NCI-H128 (cell line): ENCODE data around the gene DENND2C.

ENCODE experiments used
- DNase-seq: peaks from one replicate; lab custom pipeline; 2025; ENCODE audit not compliant: unreplicated experiment; lab: John Stamatoyannopoulos, UW

The DENND2C gene, protein sequence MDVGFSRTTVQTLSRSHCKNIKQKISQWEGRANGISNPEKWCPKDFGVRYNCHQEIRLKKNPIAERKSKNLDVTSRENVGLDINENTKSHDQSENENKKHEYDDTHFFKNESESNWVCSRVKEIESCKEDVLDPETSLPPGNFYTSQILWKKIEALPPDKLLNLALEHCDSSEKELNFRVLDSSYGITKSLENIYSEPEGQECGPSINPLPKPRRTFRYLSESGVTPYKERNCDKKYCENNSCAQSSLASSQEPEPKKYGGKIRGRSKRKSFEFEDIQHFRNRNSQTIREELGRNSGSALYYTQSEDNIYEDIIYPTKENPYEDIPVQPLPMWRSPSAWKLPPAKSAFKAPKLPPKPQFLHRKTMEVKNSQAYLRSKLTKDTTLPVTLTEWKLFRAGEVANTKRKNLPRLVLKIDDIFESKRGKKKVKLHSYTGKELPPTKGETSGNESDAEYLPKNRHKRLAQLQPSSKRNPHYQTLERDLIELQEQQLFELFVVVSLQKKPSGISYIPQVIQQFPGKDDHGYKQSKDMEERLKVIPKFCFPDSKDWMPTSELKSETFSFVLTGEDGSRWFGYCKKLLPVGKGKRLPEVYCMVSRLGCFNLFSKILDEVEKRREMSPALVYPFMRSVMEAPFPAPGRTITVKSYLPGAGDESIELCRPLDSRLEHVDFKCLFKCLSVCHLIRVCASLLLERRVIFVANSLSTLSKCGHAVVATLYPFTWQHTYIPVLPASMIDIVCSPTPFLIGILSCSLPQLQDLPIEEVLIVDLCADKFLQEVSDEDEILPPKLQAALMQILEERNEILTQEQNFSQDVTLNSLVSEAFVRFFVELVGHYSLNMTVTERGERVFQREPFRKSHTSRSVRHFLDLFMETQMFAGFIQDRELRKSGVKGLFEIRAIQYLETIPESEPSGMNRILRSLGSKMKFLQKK

DNA sequence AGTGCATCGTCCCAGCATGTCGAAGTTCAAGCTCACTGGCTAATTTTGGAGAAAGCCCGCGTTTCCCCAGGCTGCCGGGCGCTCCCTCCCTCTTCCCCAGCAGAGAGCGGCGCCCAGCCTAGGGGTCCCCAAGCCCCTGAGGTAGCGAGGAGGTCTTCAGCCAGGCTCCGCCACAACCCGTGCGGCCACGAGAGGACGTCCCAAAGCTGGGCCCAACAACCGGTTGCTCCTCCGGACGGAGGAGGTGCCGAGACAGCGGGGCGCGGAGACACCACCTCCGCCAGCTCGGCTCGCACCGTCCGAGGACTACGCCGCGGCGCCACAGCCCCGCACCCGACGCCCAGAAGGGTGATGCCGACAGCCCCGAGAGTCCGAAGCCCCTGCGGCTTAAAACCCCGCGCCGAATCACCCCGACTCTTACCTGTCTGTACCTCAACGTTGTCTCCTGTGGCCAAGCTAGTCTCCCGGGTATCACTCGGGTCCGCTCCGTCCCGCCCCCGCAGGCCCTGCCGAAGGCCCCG, at the start of gene DENND2C:
DENND2C (minus strand) TSS at position 488 of the 521 bp plus-strand sequence. CDS start 44,065 bp downstream, outside the sequence.
- DNase-seq, result no peak

DNA sequence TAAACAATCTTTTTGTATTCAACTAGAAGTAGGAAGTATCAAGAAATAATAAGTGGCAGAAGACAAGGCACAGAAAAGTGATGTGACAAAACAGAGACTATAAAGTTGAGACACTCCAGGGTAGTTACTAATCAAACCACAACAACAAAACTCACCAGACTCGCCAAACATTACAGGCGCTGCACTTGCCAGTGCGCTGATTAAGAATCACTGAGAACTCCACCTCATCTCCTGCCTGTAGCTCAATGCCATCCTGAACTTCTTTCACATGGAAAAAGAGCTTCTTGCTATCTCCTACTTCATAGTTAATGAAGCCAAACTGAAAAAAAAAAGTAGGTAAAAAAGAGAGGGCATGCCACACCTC, 49.6 kb upstream of the DENND2C start:
- DNase-seq, result no peak

DNA sequence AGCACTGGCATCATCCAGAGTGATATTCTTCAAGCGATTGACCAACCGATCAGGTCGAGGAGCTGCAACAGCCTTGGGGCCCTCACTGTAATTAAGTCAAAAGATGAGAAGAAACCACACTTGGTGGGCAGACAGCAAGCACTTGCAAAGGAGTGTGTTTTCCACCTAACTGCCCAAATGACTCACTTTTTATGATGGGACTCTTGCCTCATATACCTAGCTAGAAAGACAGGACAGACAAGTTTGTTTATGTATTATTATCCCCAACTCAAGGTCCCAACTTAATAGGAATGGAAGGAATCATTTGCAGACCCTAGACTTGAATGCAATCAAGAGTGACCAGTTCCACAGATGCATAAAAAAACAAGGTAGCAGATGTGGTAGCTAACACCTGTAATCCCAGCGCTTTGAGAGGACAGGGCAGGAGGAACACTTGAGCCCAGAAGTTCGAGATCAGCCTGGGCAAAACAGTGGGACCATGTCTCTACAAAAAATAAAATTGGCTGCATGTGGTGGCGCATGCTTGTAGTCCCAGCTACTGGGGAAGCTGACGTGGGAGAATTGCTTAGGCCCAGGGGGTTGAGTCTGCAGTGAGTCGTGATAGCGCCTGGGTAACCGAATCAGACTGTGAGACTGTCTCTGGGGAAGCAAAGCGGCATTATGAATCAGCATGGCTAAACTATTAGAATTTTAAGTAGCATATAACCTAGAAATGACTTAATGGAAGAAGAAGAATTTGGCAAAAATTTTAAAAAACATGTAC, 49.0 kb upstream of the DENND2C start:
- DNase-seq, result no peak

DNA sequence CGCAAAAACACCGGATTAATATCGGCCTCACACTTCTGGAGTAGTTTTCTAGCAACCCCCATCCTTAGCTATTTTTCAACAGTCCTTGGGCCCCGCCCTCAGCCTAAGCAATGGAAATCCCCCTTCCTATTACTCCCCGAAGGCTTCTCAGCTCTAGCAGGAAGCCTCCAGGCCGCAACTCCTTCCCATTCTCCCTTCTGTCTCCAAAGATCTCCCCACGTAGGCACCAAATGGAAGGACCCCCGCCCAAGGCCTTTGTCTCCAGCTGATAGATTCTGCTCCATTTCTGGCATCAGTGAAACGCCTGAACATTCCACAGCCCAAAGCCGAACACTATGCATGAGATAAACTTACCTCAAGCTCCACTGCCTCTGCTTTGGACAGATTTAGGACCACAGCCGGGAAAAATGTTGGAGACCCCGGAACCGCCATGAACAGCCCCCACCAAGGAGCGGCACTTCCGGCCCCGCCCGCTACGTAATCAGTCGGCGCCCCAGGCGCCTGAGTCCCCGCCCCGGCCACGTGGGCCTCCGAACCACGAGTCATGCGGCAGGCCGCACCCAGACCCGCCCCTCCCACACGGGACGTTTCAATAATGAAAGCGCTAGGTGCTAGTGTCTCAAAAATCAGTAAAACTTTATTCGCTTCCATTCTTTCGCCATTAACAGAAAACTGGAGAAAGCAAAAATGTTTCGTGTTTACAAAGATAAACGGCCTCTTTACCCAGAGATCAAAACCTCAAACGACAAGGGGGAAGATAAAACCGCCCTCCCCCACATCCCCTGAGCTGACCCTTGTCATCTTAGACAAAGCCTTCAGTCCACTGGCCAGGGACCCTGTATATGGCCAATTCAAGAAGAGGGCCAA, 46.7 kb upstream of the DENND2C start, which contains the start of gene NRAS:
NRAS (minus strand) TSS at position 468 of the 867 bp plus-strand sequence. CDS start 611 bp downstream, outside the sequence.
- peak; percentile 65 for DNase-seq

DNA sequence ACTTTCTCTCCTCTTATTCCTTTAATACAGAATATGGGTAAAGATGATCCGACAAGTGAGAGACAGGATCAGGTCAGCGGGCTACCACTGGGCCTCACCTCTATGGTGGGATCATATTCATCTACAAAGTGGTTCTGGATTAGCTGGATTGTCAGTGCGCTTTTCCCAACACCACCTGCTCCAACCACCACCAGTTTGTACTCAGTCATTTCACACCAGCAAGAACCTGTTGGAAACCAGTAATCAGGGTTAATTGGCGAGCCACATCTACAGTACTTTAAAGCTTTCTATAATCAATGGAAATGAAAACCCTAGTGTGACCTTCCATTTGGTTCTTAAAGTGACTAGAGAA, 46.1 kb upstream of the DENND2C start:
- no peak for DNase-seq

DNA sequence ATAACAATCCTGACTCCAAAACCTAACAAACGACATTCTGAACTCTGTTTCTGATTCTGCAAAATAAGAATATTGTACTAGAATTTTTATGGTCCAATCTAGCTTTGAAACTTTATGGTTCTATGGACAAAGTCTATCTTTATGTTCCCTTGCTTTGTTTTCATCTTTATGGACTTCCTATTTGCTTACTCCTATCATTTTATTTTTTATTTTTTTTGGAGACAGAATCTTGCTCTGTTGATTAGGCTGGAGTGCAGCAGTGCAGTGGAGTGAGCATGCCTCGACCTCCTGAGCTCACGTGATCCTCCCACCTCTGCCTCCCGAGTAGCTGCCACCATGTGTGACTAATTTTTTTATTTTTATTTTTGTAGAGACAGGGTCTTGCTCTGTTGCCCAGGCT, 43.1 kb upstream of the DENND2C start:
- no peak for DNase-seq

DNA sequence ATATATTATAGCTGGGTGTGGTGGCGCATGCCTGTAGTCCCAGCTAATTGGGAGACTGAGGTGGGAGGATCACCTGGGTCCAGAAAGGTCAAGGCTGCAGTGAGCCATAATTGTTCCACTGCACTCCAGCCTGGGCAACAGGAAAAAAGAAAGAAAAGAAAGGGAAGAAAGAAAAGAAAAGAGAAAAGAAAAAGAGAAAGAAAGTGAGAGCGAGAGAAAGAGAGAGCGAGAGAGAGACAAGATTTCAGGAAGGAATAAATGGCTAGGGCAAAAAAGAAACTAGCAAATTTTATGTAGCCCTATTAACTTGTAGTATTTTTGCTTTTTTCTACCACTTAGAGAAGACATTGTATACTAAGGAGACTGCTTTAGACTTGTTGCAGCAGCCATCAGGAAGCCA, 40.5 kb upstream of the DENND2C start:
- DNase-seq, result no peak

DNA sequence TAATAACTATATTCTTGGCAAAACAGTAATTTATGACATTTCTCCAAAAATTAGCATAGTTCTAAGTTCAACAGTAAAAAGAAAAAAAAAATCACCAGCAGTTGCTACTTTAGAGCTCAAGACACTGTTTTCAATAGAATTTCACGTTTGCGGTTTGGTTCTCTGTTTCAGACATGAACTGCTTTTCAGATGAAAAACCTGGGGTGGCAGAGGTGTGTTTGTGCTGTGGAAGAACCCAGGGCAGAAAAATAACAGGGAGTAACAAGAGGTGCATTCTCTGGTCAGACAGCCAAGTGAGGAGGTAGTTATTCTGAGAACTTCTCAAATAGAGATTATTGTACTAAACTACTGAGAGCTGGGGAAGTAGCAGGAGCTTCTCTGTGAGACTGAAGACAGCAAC, 37.8 kb upstream of the DENND2C start:
- DNase-seq, result no peak

DNA sequence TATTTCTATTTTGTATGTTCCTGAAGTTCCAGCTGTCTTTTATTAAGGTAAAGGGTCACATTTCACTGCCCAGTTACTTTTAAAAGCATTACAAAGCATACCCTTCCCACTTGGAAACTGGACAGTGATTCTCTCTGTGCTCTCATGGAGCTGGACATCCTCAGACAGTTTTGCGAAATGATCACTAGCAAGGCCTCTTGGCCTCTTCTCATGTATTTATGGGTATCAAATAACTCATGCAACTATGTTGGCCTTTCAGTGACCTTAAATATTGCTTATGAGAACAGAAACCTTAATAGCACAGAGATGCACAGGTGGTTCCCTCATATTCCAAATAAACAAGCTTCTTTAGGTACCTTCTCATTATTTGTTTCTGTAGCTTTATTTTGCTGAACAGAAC, 33.4 kb upstream of the DENND2C start:
- DNase-seq, result no peak

DNA sequence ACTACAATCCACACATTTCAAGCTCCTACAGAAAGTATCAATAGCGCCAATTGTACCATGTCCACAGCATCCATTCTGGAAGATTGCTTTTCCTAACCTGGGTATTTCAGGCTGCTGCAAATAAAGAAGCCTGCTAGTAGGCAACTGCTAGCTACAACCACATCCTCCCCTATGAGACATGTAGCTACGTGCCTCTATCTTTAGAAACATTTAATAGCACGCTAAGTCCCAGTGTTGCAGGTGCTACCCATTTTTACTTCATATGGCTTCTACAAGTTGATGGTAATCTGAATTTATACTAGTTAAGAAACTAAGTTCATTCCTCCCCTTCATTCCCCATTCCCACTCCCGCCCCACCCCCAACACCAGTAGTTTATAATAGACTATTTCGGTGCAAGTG, 32.9 kb upstream of the DENND2C start:
- DNase-seq, result no peak

DNA sequence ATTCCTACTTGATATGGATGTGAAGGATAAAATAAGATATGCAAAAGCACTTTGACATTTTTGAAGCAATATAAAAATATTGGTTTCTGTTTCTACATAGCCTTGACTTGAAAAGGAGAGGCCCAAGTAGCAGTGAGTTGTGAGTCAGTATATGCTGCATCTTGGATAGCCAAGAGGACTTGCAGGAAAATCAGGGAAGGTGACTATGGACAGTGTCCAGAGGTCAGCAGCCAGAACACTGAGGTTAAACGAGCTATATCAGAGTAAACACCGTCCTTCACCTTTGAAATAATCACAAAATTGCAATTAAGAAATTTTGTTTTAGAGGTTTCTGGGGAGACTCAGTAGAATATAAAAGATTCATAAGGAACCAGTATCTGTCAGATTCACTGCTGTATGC, 32.1 kb upstream of the DENND2C start:
- no peak for DNase-seq

DNA sequence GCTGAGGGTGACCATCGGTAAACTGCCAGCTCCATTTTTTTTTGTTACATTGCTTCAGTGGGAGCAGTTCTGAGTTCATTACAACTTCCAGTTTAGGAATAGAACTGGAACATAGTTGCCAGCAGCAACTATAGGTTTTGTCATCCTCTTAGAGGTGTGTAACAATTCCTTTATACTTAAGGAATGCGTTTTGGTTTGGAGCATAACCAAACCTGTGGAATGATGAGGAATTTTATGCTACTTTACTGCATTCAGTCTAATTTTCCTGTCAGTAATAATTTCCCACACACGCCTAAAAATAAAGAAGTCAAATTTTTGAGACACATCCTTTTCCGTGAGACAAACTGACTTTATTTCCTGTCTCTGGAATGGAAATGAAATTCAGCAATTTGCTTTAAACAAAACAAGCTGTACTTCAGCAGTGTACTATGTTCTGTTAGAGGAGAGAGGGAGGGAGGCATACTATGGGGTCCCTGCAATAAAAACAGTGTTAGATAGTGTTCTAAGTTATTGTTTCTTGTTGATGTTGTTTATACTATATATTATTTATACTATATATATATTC, 30.3 kb upstream of the DENND2C start:
- DNase-seq, result no peak

DNA sequence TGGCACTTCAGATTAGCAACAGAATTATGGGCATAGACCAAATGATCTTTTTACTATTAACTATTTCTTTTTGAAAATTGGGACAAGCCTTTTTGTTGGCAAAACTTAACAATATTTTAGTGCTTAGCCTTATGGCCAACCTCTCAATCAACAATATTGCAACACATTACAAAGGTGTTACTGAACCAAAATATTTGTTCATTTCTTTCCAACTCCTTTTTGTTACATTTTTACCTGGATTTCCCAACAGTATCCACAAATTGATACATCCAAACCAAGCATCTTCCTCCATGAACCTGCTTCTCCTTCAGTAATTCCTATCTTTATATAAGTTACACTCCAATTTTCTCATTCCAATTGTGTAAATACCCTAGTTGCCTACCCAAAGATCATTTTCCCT, 27.0 kb upstream of the DENND2C start:
- no peak for DNase-seq

DNA sequence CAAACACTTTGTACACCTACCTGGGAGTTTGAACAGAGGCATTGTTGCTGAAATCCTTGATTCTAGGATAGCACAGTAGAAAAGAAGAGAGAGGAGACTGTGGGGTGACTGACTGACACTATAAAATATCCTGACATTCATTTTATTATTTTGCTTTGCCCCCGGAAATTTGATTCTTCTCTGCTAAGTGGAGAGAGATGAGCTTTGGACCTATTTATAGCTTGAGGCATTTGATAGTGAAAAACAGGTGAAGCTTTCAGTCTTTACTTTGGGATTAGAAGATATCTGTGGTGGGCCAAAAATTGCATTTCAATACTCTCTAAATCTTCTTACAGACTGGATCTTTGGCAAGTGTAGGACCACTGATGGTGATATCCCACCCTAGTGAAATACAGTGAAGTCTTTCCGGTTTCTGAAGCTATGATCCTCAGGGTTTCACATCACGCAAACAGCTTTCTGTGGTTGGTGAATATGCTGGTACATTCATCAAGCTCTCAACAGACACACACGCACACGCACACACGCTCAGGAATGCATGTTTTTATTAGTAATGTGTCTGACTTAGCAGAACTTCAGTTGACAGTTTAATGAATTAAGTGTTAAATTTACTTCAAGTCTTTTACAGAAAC, 25.7 kb upstream of the DENND2C start, which contains the start of gene AMPD1:
AMPD1 (minus strand) TSS at position 117 of the 629 bp plus-strand sequence; CDS start at position 42, 75 bp downstream.
- no peak for DNase-seq

DNA sequence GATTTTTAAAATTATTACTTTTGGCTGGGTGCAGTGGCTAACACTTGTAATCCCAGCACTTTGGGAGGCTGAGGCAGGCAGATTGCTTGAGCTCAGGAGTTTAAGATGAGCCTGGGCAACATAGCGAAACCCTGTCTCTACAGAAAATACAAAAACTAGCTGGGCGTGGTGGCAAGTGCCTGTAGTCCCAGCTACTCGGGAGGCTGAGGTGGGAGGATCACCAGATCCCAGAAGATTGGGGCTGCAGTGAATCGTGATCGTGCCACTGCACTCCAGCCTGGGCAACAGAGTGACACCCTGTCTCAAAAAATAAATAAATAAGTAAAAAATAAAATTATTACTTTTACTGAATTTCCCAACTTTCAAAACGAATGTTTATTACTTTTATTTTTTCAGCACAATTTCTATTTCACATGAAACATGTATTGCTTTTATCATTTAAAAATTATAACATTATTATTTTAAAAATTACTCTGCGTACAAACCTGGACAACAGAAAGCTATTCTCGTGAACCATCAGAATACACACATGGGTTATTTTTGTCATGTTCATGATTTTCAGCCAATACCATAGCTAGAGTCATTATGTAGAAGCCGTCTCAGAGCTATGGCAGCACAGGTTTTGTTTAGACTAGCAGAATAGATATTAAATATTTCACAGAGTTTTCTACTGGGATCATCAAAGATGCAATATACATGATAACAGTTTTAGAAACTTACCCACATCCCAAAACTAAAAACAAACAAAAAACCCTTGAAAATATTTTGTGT, 24.9 kb upstream of the DENND2C start:
- DNase-seq, result no peak

DNA sequence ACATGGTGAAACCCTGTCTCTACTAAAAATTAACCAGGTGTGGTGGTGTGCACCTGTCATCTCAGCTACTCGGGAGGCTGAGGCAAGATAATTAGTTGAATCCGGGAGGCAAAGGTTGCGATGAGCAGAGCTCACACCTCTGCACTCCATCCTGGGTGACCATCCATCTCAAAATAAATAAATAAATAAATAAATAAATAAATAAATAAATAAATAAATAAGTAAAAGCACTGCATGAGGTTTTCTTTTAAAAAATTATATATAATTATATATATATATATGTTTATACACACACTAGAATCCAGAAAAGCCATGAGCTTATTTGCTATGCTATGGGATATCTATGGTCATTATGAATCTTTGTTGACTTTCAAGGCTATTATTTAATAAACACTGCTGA, 23.1 kb upstream of the DENND2C start:
- DNase-seq, result no peak

DNA sequence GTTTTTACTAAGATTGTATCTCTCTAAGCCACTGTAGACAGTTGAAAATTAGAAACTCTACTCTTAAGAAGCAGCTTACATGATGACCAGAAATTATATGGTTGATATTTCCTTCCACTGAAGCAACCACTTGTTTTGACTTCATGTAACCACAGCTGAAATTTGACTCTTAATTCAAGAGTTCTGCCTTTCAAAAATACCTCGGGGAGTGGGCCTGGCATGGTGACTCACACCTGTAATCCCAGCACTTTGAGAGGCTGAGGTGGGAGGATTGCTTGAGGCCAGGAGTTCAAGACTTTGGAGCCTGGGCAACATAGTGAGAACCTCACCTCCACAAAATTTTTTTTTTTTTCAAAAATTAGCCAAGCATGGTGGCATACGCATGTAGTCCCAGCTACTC, 21.2 kb upstream of the DENND2C start:
- DNase-seq, result no peak

DNA sequence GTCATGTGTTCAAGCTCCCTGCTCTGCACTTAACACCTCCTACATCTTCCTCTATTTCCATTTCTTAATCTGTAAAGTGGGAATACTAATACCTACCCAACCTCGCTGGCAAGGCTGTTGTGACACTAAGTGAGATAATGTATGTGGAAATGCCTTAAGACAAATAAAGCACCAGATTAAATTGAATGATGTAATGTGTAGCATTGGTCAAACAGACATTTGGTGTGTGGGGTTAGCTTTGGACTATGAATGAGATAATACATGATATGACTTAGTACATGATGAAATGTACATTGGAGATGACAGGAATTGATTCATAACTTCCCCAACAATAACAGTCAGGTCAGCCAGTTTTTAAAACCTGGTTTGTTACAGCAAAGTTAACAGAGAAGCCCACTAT, 20.3 kb upstream of the DENND2C start:
- no peak for DNase-seq
